IMR-90 (cell line): Measurements from ENCODE around the gene ATP5PD. TPM values are rescaled to one million over a fixed set of nuclear protein-coding genes. Genes with fewer than 3 reads are reported as not detected.
"Not testable (repeated sequence)": the region's sequence is repeated elsewhere in the genome, so short reads cannot be mapped to it uniquely, and the experiment has no call there.

ENCODE experiments used
- ATAC-seq: fragments of 200-7000 bp; cut with Tn5 transposase; 2 replicates; pipeline ENCODE4 v1.9.1; 2020; ENCODE audit warnings: low read depth, mild to moderate bottlenecking, moderate library complexity
- BruUV-seq: library from RNA; stranded (reverse); fragments of 400-500 nt; replicated peaks from 2 replicates; lab custom pipeline; 2021; lab: Mats Ljungman, UMichigan
- CTCF ChIA-PET: fragments of 300-600 bp; formaldehyde crosslinking; extraction: SDS; loops from one replicate; lab custom pipeline; 2021; ENCODE audit warnings: antibody characterized with exemption; lab: Yijun Ruan, JAX
- POLR2A ChIA-PET: fragments of 300-600 bp; sonication (Branson Sonifier 250); formaldehyde crosslinking; loops from one replicate; lab custom pipeline; 2022; ENCODE audit warnings: antibody characterized with exemption; ENCODE audit not compliant: unreplicated experiment; lab: Charles Lee
- DNase-seq: peaks from one replicate; pipeline ENCODE4 v3.0.0; 2013
- H2AFZ ChIP-seq: replicated peaks from 2 replicates; pipeline ENCODE3; 2013; ENCODE audit warnings: low read length, mild to moderate bottlenecking; ENCODE audit not compliant: poor library complexity
- H2AK5ac ChIP-seq: 2 replicates; pipeline ENCODE4 v1.6.1; 2013; ENCODE audit warnings: low read depth, low read length, inconsistent platforms
- H2AK9ac ChIP-seq: replicated peaks from 2 replicates; pipeline ENCODE3; 2013; ENCODE audit warnings: mild to moderate bottlenecking, low read depth, low read length, moderate library complexity; ENCODE audit not compliant: poor library complexity
- H2BK120ac ChIP-seq: 2 replicates; pipeline ENCODE4 v1.6.1; 2013; ENCODE audit warnings: low read depth, low read length, inconsistent platforms
- H2BK15ac ChIP-seq: 3 replicates; pipeline ENCODE4 v1.6.1; 2013; ENCODE audit warnings: low read depth, low read length, inconsistent platforms
- H2BK20ac ChIP-seq: 2 replicates; pipeline ENCODE4 v1.6.1; 2013; ENCODE audit warnings: low read depth, mild to moderate bottlenecking, inconsistent platforms, low read length, moderate library complexity
- H2BK5ac ChIP-seq: 2 replicates; pipeline ENCODE4 v1.6.1; 2013; ENCODE audit warnings: mild to moderate bottlenecking, low read depth, low read length, inconsistent platforms; ENCODE audit not compliant: poor library complexity, severe bottlenecking
- H3K14ac ChIP-seq: replicated peaks from 2 replicates; pipeline ENCODE4 v1.6.1; 2013; ENCODE audit warnings: low read depth, low read length, inconsistent platforms
- H3K18ac ChIP-seq: 2 replicates; pipeline ENCODE4 v1.6.1; 2013; ENCODE audit warnings: low read depth, low read length, control low read depth
- H3K23ac ChIP-seq: 2 replicates; pipeline ENCODE4 v1.6.1; 2013; ENCODE audit warnings: low read depth, low read length, inconsistent platforms
- H3K27ac ChIP-seq: 2 replicates; pipeline ENCODE4 v1.5.1; 2013; ENCODE audit warnings: mild to moderate bottlenecking, control low read depth, low read length; ENCODE audit not compliant: insufficient read depth
- H3K27me3 ChIP-seq: 2 replicates; pipeline ENCODE4 v1.6.1; 2013; ENCODE audit warnings: low read length; ENCODE audit not compliant: control insufficient read depth, insufficient read depth
- H3K36me3 ChIP-seq: 2 replicates; pipeline ENCODE4 v1.6.1; 2013; ENCODE audit warnings: low read length, mixed read lengths; ENCODE audit not compliant: control insufficient read depth, insufficient read depth
- H3K4ac ChIP-seq: 2 replicates; pipeline ENCODE4 v1.6.1; 2013; ENCODE audit warnings: low read depth, low read length, inconsistent platforms
- H3K4me1 ChIP-seq: 2 replicates; pipeline ENCODE4 v1.6.1; 2013; ENCODE audit warnings: low read length, mixed read lengths; ENCODE audit not compliant: control insufficient read depth, insufficient read depth
- H3K4me2 ChIP-seq: 2 replicates; pipeline ENCODE4 v1.6.1; 2013; ENCODE audit warnings: low read depth, mild to moderate bottlenecking, control low read depth, low read length, moderate library complexity
- H3K4me3 ChIP-seq: 2 replicates; pipeline ENCODE4 v1.5.1; 2013; ENCODE audit warnings: low read depth, mild to moderate bottlenecking, control low read depth, low read length, moderate library complexity; ENCODE audit not compliant: insufficient read depth
- H3K56ac ChIP-seq: 2 replicates; pipeline ENCODE4 v1.6.1; 2013; ENCODE audit warnings: low read length, inconsistent platforms; ENCODE audit not compliant: insufficient read depth; ENCODE audit errors: extremely low read depth
- H3K79me1 ChIP-seq, 2 experiments: 2 replicates each; pipeline ENCODE4 v1.6.1; 2013; ENCODE audit warnings: low read length in 2 of 2, inconsistent platforms in 1 of 2, low read depth in 1 of 2
- H3K9ac ChIP-seq: 2 replicates; pipeline ENCODE4 v1.6.1; 2013; ENCODE audit warnings: low read depth, low read length, control low read depth
- H3K9me1 ChIP-seq: 2 replicates; pipeline ENCODE4 v1.6.1; 2013; ENCODE audit warnings: low read length, inconsistent platforms; ENCODE audit not compliant: insufficient read depth
- H3K9me3 ChIP-seq: 2 replicates; pipeline ENCODE4 v1.6.1; 2013; ENCODE audit warnings: low read length; ENCODE audit not compliant: control insufficient read depth, insufficient read depth
- H4K20me1 ChIP-seq: 2 replicates; pipeline ENCODE4 v1.6.1; 2013; ENCODE audit warnings: low read length, inconsistent platforms; ENCODE audit not compliant: insufficient read depth
- H4K5ac ChIP-seq: 2 replicates; pipeline ENCODE4 v1.6.1; 2013; ENCODE audit warnings: mild to moderate bottlenecking, low read depth, low read length, control low read depth
- H4K8ac ChIP-seq, 2 experiments: 2 replicates each; pipeline ENCODE4 v1.6.1; 2013; ENCODE audit warnings: low read depth in 2 of 2, low read length in 2 of 2, control low read depth in 1 of 2, inconsistent platforms in 1 of 2
- H4K91ac ChIP-seq: 2 replicates; pipeline ENCODE4 v1.6.1; 2013; ENCODE audit warnings: low read depth, low read length, inconsistent platforms; ENCODE audit not compliant: insufficient read depth
- WGBS, 2 experiments: methylation state at CpG; one replicate each; pipeline versions ENCODE4 v1.1.5 to v1.1.7; 2013; ENCODE audit warnings: missing lambda C conversion rate in 2 of 2; ENCODE audit not compliant: insufficient read length in 1 of 2; ENCODE audit errors: extremely low coverage in 2 of 2; 5-methylcytosine and 5-hydroxymethylcytosine counted together
- dilution Hi-C: fragments of 300-500 bp; cut with HindIII; formaldehyde crosslinking; loops from one replicate; pipeline ENCODE4 v1.14.3; 2018; ENCODE audit warnings: low sequenced_read_pairs; ENCODE audit not compliant: unreplicated experiment
- in situ Hi-C: fragments of 300-500 bp; cut with MboI; formaldehyde crosslinking; loops from 3 replicates; pipeline ENCODE4 v1.14.3; 2019; ENCODE audit warnings: low sequenced_read_pairs, inconsistent platforms, mixed read lengths
- intact Hi-C: fragments of 100-400 bp; cut with micrococcal nuclease; formaldehyde crosslinking; loops from 2 replicates; pipeline ENCODE4 v1.10.0; 2022
- polyA plus RNA-seq, 3 experiments: library from polyadenylated mRNA; depleted of rRNA; stranded (reverse); fragments of >200 nt; gene quantifications; 2 replicates each; pipeline ENCODE4 v1.2.3, GENCODE V29; 2012; ENCODE audit warnings: low replicate concordance in 1 of 3
- total RNA-seq: library from RNA; depleted of rRNA; stranded (reverse); fragments of >200 nt; gene quantifications from 2 replicates; pipeline ENCODE4 v1.2.3, GENCODE V29; 2012

ATP5PD gene
- total and polyA plus RNA-seq, 2 of the 4 experiments (the other 2 are of a cell fraction): 373 to 425 TPM

DNA sequence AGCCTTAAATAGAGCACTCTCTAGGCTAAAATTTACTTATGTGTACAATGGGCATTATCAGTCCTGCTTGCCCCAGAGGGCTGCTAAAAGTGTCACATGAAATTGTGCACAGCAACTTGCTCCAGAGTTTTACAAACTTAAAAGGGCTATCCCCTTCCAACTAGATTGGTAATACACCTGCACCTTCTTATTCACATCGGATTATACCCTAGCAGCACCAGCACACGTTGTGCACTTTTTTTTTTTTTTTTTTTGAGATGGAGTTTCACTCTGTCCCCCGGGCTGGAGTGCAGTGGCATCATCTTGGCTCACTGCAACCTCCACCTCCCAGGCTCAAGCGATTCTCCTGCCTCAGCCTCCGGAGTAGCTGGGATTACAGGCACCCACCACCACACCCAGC, 3.0 kb downstream of the ATP5PD start:
- H4K91ac ChIP-seq, H3K27ac ChIP-seq, H2BK5ac ChIP-seq, H3K14ac ChIP-seq, intact Hi-C loops, H3K9ac ChIP-seq, H3K18ac ChIP-seq, H3K9me3 ChIP-seq, H4K5ac ChIP-seq, H2BK20ac ChIP-seq, in situ Hi-C loops, H2AK9ac ChIP-seq, H2AK5ac ChIP-seq, H3K4me3 ChIP-seq, H3K4ac ChIP-seq, H3K27me3 ChIP-seq, BruUV-seq, H3K56ac ChIP-seq, H2BK15ac ChIP-seq, POLR2A ChIA-PET, H4K8ac ChIP-seq, H3K9me1 ChIP-seq, H2BK120ac ChIP-seq, H4K20me1 ChIP-seq, CTCF ChIA-PET, H3K4me1 ChIP-seq, ATAC-seq, dilution Hi-C loops, H3K4me2 ChIP-seq, H3K23ac ChIP-seq, H2AFZ ChIP-seq, DNase-seq: not testable (repeated sequence)
- no CpG with 5 or more reads among the region's 5 CpGs for WGBS, 2 experiments
- Histone ChIP-seq H3K79me1 (peaks cover 24 to 52% of the 10 kb centered on the region in 2 experiments), H3K36me3 (peaks cover 24% of the 10 kb centered on the region)
